Superior temporal gyrus (tissue), 1 donor: ENCODE measurements around the gene AARS2.

Experiments
- DNase-seq: peaks from one replicate; pipeline ENCODE4 v3.0.0-alpha.2; 2016; ENCODE audit errors: extremely low spot score

The AARS2 gene

DNA sequence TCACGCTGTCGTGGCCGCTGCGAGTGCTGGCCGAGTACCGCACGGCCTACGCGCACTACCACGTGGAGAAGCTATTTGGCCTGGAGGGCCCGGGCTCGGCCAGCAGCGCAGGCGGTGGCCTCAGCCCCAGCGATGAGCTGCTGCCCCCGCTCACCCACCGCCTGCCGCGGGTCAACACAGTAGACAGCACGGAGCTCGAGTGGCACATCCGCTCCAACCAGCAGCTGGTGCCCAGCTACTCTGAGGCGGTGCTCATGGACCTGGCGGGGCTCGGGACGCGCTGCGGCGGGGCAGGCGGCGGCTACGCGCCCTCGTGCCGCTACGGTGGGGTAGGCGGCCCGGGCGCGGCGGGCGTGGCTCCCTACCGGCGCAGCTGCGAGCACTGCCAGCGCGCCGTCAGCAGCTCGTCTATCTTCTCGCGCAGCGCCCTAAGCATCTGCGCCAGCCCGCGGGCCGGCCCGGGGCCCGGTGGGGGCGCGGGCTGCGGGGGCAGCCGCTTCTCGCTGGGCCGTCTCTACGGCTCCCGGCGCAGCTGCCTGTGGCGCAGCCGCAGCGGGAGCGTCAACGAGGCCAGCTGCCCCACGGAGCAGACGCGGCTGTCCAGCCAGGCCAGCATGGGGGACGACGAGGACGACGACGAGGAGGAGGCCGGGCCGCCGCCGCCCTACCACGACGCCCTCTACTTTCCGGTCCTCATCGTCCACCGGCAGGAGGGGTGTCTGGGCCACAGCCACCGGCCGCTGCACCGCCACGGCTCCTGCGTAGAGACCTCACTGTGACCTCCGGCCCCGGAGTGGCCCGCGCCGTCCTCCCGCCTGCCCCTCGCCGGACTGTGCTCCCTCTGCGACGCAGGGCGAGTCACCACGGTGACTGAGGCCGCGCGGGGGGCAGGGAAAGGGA lies 37.1 kb downstream of the AARS2 start:
- no peak for DNase-seq

DNA sequence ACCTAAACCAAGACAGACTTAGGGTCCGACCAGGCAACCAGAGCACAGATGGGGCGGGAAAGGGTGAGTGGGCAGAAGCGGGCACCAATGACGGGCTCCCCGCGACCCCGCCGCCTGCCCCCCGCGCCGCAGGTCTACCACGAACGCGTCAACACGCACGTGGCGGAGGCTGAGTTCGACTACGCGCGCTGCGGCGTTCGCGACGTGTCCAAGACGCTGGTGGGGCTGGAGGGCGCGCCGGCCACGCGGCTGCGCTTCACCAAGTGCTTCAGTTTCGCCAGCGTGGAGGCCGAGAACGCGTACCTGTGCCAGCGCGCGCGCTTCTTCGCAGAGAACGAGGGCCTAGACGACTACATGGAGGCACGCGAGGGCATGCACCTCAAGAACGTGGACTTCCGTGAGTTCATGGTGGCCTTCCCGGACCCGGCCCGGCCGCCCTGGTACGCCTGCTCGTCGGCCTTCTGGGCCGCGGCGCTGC lies 37.8 kb downstream of the AARS2 start:
- no peak for DNase-seq

DNA sequence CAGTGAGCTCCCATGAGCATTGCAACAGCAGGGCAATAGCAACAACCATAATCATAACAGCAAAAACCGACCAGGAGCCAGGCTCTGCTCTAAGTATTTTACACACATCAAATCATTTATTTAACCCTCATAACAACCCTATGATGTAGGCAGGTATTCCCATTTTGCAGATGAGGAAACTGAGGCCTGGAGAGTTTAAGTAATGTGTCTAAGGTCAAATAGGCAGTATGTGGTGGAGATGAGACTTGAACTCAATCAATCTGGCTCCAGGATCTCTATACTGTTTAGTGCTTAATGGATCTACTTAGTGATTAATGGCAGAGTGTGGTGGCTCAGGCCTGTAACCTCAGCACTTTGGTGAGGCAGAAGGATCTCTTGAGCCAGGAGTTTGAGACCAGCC lies 39.5 kb downstream of the AARS2 start:
- DNase-seq: no peak

- DNase-seq: no peak
Observed at GRCh38 chr6:44272999-44273566, 40.1 kb downstream of the AARS2 start.

- no peak for DNase-seq
Observed at GRCh38 chr6:44272529-44272928, 40.6 kb downstream of the AARS2 start.

DNA sequence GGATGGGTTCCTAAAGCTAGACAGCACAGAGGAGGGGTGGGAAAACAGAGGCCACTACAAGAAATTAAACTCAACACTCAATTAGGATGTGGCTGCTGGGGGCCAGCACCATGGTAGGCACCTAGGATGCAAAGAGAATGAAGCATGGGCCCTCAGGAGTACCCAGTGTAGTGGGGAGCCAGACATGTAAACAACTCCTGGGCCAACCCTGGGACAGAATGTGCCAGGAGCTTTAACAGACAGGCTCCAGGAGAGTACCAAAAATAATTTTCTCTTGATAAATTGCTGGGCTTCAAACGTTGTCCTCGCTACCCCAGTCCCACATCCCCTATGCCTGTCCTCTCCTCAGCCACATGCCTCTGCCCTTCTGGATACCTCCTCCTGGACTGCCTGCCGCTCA lies 41.2 kb downstream of the AARS2 start:
- DNase-seq: no peak

- no peak for DNase-seq
Observed at GRCh38 chr6:44271406-44271723, 41.8 kb downstream of the AARS2 start.

DNA sequence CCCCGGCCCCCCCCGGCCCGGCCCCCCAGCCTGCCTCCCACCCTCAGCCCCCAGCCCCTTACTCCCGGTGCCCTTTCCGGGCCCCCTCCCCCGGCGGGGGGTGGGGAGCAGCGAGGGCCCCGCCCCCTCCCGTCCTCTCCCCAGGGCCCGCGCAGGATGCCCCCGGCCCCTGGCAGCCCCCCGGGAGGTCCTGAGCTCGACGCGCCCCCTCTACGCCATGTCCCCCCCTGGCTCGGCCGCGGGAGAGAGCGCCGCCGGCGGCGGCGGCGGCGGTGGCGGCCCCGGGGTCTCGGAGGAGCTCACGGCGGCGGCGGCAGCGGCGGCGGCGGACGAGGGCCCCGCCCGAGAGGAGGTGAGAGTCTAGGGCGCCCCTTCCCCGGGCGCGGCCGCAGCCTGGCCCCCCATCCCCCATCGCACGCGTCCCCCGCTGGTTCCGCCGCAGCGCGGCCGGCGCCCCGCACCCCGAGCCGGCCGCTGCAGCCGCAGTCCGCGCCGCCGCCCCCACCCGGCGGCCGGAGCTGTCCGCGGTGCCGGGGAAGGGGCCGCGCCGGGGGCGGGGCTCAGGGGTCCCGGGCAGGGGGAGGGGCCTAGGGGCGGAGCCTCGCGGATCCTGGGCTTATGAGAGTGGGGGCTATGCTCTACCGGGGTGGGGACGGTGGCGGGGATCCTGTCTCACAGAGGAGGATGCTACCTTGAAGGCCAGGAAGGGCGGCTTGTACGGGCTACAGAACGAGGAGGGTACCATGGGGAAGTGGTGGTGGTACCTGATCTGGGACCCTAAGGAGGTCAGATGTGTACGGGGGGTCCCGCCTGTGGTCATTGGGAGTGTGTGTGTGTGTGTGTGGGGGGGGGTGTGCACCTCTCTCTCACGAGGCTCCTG lies 42.4 kb downstream of the AARS2 start:
- DNase-seq: no peak

DNA sequence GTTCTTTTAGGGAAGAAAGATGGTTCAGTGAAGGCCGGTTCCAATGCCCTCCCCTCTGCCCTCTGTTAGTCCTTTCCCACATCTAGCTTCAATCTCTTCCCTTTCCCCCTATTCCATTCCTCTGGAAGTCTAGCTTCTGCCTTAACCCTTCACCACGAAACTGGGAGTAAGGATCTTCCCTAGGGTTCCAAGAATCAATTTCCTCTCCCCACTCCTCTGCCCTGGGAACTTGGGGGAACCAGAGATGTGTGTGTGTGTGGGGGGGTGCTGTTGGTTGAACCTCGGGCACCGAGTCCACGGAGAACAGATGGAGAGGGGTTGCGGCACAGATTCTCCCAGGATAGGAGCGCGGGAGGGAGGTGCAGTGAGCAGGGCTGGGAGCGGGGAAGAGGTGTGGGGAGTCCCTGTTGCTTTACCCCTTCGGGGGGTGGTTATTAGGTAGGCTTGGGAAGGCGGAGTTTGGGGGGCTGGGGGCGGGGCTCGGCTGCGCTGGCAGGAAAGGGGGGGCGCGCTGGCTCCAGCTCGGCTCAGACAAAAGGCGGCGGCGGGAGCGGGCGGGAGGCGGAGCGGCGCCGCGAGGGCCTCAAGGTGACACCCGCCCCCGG lies 43.1 kb downstream of the AARS2 start, which contains the start of gene TMEM151B:
TSS of gene TMEM151B (plus strand) at position 530 of the 605 bp plus-strand sequence. CDS start 293 bp downstream, outside the sequence.
- no peak for DNase-seq

GRCh38 chr6:44269178-44269920 lies 43.8 kb downstream of the AARS2 start:
- DNase-seq: no peak

DNA sequence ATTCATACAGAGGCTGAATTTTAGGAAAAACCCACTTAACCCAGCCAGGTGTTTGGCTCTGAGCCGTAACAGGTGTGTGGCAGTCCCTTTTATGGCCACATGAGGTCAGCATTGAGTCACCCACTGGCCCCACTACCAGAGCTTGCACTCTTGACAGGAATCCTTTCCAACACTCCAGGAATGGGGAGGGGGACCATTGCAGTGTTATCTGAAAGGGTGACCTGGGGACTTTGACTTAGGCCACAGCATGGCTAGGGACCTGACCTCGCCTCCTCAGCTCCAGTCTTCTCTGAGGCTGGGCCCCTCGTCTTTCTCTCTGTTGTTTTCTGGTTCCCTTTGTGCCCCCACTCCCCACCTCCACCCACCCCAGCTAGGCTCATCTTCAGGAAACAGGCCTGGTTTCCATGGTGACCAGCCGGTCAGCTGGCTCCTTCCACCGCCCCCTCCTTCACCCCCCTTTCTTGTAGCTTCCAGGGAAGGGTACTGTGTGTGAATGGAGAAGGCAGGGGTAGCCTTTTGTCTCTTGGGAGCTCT lies 45.0 kb downstream of the AARS2 start:
- DNase-seq: peak; percentile 76

- DNase-seq: no peak
Observed at GRCh38 chr6:44267252-44267651, 45.9 kb downstream of the AARS2 start.

- no peak for DNase-seq
Observed at GRCh38 chr6:44266347-44266746, 46.8 kb downstream of the AARS2 start.

DNA sequence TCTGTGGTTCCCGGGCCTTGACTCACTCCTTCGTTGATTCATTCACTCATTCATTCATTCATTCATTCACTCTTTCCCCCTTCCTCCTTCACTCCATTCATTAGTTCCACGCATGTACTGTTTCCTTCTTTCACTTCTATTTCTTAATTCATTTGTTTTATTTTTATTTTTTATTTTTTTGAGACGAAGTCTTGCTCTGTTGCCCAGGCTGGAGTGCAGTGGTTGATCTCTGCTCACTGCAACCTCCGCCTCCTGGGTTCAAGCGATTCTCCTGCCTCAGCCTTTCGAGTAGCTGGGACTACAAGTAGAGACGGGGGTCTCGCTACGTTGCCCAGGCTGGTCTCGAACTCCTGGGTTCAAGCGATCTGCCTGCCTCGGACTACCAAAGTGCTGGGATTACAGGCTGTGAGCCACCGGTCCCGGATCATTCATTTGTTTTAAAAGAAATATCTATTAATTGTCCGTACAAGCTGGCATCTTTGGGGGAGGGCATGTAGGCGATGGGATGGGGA lies 47.4 kb downstream of the AARS2 start:
- no peak for DNase-seq

GRCh38 chr6:44265007-44265721 lies 48.0 kb downstream of the AARS2 start, which contains the start of gene NFKBIE:
Gene NFKBIE (minus strand): TSS chr6:44265551. CDS start chr6:44265346, 205 bp downstream.
- peak; percentile 76 for DNase-seq

DNA sequence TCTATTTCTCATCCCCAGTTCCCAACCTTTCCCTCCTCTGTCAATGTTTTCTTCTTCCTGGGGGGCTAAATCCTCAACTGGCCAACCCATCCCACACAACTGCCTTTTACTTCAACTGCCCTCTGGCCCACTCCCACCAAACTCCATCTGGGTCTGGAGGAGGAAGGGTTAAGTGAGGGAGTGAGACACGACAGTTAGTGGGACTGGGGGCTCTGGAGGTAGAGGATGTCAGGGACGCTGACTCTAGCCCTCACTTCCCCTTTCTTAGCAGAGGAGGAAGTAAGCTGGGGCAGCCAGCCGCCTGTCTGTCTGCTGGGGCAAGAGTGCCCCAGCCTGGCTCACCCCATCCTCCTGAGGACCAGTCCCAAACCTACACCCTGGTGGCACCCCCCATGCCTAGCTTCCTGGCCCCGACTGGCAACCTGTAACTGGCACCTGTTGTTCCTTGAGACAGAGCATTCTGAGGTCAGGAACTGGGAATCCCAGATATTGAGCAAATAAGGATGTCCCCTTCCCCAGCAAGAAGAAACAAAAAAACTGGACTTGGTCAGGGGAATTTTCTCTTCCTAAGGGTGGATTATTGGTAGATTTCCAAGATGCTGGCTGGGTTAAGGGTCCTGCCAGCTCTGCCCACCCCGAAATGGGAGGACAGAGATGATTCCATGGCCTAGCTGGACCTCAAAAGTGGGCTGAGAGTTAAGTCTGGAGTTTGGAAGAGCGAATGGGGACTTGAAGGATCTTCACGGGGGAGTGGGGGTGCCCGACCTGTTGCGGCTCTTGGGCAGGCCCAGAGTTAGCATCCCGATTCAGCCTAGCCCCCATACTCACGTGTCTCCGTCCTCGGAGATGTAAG lies 48.8 kb downstream of the AARS2 start:
- DNase-seq: no peak

GRCh38 chr6:44263354-44264100 lies 49.6 kb downstream of the AARS2 start:
- no peak for DNase-seq
